ENCODE results near the gene PAF1.

Gene PAF1

DNA sequence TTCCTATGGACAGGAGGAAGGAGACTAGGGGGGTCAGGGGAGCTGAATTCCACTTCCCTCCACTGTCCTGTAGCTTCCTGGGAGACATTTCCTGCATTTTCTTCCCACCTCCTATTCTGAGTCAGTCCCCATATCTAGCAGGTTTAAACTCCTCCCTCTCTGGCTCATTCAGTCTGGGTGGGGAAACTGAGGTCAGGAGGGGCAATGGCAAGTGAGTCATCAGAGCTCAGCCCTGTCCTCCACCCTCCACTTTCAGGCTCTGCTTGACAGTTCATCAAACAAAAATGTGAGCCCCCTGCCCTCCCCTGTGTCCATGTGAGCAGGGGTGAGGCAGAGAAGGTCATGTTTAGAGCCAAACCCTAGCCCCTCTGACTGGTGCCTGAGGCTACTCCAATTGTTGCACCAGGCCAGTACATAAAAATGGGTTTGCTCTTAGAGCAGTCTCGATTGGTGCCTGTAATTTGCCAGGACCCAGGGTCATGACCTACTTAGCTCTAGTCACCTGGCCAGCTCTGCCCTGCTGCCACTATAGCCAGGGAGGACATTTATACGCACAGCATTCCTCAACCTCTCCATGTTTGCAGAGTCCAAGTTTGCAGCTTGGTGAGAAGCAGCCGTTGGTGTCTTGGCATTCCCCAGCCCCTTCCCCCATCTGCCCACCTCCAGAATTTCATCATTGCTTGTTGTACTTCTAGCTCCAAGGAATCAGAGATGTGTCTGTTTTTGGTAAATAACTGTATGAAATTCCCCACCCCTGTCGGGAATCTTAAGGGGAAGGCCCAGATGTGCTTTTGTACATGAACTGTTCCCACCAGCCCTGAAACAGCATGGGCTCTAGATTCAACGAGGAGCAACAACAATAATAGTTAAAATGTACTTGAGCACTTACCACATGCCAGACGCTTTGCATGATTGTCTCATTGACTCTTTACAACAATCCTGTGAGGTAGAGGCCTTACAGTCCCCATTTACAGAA lies 27.9 kb downstream of the PAF1 start:
- Mint-ChIP-seq H3K27ac (peak overlapping the region; percentile 79 to 90 (median 87)), H3K27me3 (ENCODE audit: low read depth) (peaks cover under 1% of the 10 kb centered on the region), H3K4me1 (peaks cover 18% of the 10 kb centered on the region), H3K9me3 (no peaks in the 10 kb centered on the region), H3K36me3 (ENCODE audit: low read depth) (peaks cover 65% of the 10 kb centered on the region), H3K4me3 (no peak overlapping the region)
- TF ChIP-seq, protein P1, sequence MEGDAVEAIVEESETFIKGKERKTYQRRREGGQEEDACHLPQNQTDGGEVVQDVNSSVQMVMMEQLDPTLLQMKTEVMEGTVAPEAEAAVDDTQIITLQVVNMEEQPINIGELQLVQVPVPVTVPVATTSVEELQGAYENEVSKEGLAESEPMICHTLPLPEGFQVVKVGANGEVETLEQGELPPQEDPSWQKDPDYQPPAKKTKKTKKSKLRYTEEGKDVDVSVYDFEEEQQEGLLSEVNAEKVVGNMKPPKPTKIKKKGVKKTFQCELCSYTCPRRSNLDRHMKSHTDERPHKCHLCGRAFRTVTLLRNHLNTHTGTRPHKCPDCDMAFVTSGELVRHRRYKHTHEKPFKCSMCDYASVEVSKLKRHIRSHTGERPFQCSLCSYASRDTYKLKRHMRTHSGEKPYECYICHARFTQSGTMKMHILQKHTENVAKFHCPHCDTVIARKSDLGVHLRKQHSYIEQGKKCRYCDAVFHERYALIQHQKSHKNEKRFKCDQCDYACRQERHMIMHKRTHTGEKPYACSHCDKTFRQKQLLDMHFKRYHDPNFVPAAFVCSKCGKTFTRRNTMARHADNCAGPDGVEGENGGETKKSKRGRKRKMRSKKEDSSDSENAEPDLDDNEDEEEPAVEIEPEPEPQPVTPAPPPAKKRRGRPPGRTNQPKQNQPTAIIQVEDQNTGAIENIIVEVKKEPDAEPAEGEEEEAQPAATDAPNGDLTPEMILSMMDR (IDR thresholded peaks at IDR 0.05; ENCODE audit: unreplicated experiment in 3 of 3) = no peak

DNA sequence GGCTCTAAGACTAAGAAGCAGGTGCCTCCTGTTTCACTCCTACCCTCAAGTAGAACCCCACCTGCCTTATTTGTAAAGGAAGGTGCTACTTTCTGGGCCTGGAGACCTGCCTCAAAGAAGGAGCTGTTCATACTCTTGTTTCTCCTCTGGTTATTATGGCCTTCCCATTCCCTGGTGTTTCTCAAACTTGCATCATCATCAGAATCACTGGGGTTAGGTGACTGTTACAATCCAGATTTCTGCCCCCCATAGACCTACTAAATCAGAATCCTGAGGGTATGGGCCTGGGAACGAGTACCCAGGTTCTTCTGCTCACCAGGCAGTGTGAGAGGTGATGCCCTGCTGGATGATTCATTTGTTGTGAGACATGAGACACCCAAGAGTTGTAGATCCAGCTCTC lies 30.3 kb downstream of the PAF1 start:
- TF ChIP-seq, protein P1 (IDR thresholded peaks at IDR 0.05; ENCODE audit: unreplicated experiment in 3 of 3) = no peak
- H3K27ac Mint-ChIP-seq = no peak overlapping the region
- no peaks in the 10 kb centered on the region for H3K9me3 Mint-ChIP-seq
- peaks cover 73% of the 10 kb centered on the region for H3K36me3 Mint-ChIP-seq (ENCODE audit: low read depth)
- H3K4me3 Mint-ChIP-seq = no peak overlapping the region
- peaks cover 18% of the 10 kb centered on the region for H3K4me1 Mint-ChIP-seq
- no peaks in the 10 kb centered on the region for H3K27me3 Mint-ChIP-seq (ENCODE audit: low read depth)

DNA sequence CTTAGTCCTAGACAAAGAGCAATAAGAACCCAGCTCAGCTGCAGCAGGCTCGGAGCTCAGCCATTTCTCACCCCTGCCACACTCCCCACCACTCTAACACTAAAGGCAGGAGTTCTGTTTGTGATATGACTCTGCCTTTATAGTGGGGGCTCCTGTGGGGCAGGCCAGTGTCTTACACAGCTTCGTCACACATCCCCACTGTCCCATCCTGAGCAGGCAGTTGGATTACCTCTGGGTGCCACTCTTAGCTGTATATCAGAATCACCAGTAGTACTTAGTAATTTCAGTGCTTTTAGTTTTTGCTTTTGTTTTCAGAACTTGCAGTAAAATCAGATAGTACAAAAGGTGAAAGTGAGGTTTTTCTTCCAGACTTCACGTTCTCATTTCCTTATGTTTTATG lies 31.9 kb downstream of the PAF1 start:
- Mint-ChIP-seq H3K27ac (no peak overlapping the region), H3K9me3 (no peaks in the 10 kb centered on the region), H3K4me3 (no peak overlapping the region), H3K36me3 (ENCODE audit: low read depth) (peaks cover 77% of the 10 kb centered on the region), H3K4me1 (peaks cover 16% of the 10 kb centered on the region), H3K27me3 (ENCODE audit: low read depth) (no peaks in the 10 kb centered on the region)
- TF ChIP-seq, protein P1 (IDR thresholded peaks at IDR 0.05; ENCODE audit: unreplicated experiment in 3 of 3) = no peak

DNA sequence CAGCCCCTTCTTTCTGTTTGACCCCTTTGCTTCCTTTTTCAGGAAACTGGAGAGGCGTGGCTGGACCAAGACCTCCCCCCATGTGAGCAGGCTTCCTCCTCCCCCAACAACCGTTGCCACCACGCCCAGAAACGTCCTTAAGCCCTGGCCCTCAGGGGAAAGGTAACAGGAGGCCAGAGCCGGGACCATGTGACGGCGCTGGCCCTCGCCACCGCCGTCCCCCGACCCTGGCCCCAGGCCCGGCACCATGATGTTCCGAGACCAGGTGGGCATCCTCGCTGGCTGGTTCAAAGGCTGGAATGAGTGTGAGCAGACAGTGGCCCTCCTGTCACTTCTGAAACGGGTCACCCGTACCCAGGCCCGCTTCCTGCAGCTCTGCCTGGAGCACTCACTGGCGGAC lies 34.3 kb downstream of the PAF1 start:
- H3K27me3 Mint-ChIP-seq (ENCODE audit: low read depth) = no peaks in the 10 kb centered on the region
- H3K9me3 Mint-ChIP-seq = no peaks in the 10 kb centered on the region
- H3K27ac Mint-ChIP-seq = no peak overlapping the region

DNA sequence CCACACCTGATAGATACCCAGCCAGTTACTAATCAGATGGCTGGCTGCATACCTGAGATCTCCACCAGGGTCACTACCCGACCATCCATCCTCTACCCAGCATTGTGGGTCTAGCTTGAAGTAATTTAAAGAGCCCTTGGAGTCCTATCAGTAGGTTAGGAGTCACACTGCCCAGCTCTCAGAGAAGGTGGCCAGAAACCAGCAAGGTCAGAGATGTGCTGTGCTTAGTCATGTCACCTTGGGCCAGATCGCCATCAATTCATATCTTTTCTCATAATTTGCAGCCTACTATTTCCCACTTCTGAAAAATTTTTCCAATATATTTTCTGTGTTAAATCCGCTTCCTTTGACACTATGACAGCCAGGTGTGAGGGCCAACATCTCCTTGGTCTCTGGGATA lies 34.8 kb downstream of the PAF1 start:
- peaks cover 69% of the 10 kb centered on the region for H3K36me3 Mint-ChIP-seq (ENCODE audit: low read depth)
- no peaks in the 10 kb centered on the region for H3K27me3 Mint-ChIP-seq (ENCODE audit: low read depth)
- H3K27ac Mint-ChIP-seq = no peak overlapping the region
- H3K9me3 Mint-ChIP-seq = no peaks in the 10 kb centered on the region
- H3K4me1 Mint-ChIP-seq = peaks cover 7% of the 10 kb centered on the region
- no peak overlapping the region for H3K4me3 Mint-ChIP-seq
- TF ChIP-seq, protein P1 (IDR thresholded peaks at IDR 0.05; ENCODE audit: unreplicated experiment in 3 of 3) = no peak

More for the DNA sequence above, 34.3 kb downstream of the PAF1 start:
- Mint-ChIP-seq H3K4me3 (no peak overlapping the region), H3K36me3 (ENCODE audit: low read depth) (peaks cover 68% of the 10 kb centered on the region), H3K4me1 (peaks cover 7% of the 10 kb centered on the region)
- TF ChIP-seq, protein P1 (IDR thresholded peaks at IDR 0.05; ENCODE audit: unreplicated experiment in 3 of 3) = no peak

Data from nephron (organoid).